Measurements from ENCODE around the gene PRDM16.
"Not testable (repeated sequence)": the region's sequence is repeated elsewhere in the genome, so short reads cannot be mapped to it uniquely, and the experiment has no call there.

Gene PRDM16

DNA sequence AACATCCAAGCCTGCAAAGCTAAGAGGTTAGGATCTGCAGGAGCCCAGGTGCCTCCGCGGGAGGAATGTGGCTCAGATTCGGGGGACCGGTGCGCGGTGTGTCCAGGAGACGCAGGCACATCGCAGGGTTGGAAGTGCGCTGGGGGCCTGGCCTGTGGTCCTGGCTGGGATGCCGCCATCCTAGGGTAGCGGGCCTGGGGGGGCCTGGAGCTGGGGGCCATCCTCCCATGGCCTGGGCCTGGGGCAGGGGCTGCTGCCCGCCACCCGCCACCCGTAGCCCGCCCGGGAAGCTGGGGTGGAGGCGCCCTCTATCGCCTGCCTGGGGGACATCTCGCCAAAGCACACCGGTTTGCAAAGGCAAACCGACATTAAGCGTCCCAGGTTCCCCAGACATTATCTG is 214.8 kb downstream of the PRDM16 start:
- no peak overlapping the region for H3K4me3 ChIP-seq (ENCODE audit: low read depth, low read length)
- TF ChIP-seq, protein P1, sequence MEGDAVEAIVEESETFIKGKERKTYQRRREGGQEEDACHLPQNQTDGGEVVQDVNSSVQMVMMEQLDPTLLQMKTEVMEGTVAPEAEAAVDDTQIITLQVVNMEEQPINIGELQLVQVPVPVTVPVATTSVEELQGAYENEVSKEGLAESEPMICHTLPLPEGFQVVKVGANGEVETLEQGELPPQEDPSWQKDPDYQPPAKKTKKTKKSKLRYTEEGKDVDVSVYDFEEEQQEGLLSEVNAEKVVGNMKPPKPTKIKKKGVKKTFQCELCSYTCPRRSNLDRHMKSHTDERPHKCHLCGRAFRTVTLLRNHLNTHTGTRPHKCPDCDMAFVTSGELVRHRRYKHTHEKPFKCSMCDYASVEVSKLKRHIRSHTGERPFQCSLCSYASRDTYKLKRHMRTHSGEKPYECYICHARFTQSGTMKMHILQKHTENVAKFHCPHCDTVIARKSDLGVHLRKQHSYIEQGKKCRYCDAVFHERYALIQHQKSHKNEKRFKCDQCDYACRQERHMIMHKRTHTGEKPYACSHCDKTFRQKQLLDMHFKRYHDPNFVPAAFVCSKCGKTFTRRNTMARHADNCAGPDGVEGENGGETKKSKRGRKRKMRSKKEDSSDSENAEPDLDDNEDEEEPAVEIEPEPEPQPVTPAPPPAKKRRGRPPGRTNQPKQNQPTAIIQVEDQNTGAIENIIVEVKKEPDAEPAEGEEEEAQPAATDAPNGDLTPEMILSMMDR (conservative IDR thresholded peaks at IDR 0.05; ENCODE audit: low read depth, low read length): peak; percentile 66
- DNase-seq (ENCODE audit: low read depth): peak; percentile 26

DNA sequence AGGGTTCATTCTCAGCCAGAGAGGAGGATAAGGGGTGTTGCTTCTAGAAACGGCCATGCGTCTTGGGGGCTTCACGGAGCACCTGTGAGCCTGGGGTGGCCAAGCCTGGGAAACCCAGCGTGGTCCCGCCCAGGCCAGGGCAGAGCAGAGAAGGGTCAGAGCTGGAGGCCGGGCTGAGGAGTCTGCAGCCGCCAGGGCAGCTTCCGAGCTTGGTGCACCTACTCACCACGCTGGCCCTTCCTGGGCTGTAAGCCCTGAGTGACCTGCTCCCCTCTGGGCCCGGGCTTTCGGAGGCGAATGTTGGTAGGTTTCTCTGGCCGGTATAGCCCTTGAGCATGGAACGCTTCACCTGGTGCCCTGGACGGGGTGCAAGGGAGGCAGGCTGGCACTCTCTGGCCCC is 215.7 kb downstream of the PRDM16 start:
- TF ChIP-seq, protein P1 (conservative IDR thresholded peaks at IDR 0.05; ENCODE audit: low read depth, low read length): no peak
- no peak overlapping the region for H3K4me3 ChIP-seq (ENCODE audit: low read depth, low read length)
- DNase-seq (ENCODE audit: low read depth): no peak

DNA sequence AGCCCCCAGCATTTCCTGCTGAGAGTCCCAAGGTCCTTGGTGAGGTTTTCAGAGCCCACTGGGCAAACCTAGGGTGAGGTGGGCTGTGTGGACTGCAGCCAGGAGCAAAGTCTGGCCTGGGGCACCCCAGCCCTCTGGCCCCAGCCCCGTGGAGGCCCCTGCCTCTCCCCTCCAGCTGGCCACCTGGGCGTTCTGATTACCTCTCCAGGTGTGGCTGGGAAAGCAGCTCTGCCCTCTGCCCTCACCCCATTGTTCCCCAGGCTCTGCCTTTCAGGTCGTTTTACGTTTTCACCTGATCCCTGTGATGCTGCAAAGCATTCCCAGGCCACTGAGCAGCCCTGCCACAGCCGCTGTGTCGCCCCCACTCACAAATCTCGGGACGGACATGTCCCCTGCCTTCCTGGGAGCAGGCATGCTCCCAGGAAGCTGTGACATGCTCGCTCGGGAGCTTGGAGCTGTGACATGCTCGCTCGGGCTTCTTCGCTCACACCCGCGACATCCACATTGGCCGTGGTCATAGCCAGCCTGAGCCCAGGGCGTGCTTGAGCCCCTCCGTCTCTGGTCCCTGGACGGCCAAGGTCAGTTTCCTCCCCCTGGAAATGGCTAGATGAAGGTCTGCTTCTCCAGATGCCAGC is 216.2 kb downstream of the PRDM16 start:
- no peak for DNase-seq (ENCODE audit: low read depth)
- TF ChIP-seq, protein P1 (conservative IDR thresholded peaks at IDR 0.05; ENCODE audit: low read depth, low read length): no peak
- no peak overlapping the region for H3K4me3 ChIP-seq (ENCODE audit: low read depth, low read length)

DNA sequence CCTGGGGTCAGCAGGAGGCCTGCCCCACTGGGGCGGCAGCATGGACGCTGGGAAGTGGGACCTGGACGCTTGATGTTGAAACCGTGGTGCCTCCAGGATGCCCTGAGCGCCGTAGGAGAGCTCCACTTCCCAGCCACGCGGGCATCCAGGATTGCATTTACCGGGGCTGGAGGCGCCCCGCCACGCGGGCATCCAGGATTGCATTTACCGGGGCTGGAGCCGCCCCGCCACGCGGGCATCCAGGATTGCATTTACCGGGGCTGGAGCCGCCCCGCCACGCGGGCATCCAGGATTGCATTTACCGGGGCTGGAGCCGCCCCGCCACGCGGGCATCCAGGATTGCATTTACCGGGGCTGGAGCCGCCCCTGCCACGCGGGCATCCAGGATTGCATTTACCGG is 218.1 kb downstream of the PRDM16 start:
- DNase-seq (ENCODE audit: low read depth); H3K4me3 ChIP-seq (ENCODE audit: low read depth, low read length): not testable (repeated sequence)

DNA sequence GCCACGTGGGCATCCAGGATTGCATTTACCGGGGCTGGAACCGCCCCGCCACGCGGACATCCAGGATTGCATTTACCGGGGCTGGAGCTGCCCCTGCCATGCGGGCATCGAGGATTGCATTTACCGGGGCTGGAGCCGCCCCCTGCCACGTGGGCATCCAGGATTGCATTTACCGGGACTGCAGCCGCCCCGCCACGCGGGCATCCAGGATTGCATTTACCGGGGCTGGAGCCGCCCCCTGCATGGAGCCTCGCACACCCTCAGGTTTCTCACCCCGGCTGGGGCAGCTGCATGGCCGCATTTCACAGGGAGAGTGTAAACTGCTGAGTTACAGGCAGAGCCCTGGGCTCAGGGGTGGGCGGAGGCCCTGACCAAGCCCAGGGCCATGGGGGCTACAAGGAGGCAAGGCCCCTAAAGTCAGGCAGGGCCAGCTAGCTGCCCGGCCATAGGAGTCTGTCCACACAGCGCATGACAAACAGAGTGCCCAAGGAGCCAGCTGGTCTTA is 218.7 kb downstream of the PRDM16 start:
- TF ChIP-seq, protein P1 (conservative IDR thresholded peaks at IDR 0.05; ENCODE audit: low read depth, low read length): no peak
- no peak overlapping the region for H3K4me3 ChIP-seq (ENCODE audit: low read depth, low read length)
- DNase-seq (ENCODE audit: low read depth): no peak

DNA sequence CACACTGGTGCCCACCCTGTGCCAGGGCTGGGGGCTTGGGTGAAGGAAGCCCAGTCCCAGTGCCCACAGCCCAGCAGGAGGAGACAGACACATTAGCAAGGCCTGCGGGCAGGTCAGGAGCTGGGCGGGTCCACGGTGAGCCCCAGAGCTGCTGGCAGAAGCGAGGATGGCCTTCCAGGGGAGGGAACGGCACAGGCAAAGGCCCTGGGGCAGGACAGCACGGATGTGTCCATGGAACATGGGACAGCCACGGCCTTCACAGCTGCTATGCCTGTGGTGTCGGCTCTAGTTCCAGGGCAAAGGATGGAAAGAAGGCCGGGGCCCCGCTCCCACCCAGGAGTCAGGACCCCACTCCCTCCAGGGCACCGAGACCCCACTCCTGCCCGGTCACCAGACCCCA is 220.5 kb downstream of the PRDM16 start:
- no peak overlapping the region for H3K4me3 ChIP-seq (ENCODE audit: low read depth, low read length)
- TF ChIP-seq, protein P1 (conservative IDR thresholded peaks at IDR 0.05; ENCODE audit: low read depth, low read length): no peak
- no peak for DNase-seq (ENCODE audit: low read depth)

DNA sequence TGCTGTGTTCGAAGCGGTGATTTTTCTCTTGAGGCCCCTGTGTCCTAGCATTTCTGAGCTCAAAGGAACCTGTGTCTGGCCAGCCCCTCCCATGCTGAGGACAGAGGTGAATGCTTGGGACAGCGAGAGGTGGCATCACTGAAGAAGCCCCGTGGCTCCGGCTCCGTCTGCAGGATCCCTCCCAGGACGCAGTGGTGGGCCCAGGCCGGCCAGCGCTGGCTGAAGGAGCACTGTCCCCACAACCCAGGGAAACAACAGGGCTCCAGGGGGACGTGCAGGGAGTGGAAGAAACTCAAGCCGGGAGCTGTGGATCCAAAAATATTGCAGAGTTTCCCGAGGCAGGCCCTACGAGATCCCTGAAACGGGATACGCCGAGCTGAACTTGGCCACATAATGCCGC is 221.4 kb downstream of the PRDM16 start:
- no peak overlapping the region for H3K4me3 ChIP-seq (ENCODE audit: low read depth, low read length)
- TF ChIP-seq, protein P1 (conservative IDR thresholded peaks at IDR 0.05; ENCODE audit: low read depth, low read length): no peak
- no peak for DNase-seq (ENCODE audit: low read depth)

All from choroid plexus epithelial cell (primary cell).